MM.1S (cell line): ENCODE data around the gene KRTAP10-5.

Source experiments
- DNase-seq: peaks from one replicate; pipeline ENCODE4 v3.0.0-alpha.2; 2015
- H2AFZ ChIP-seq: fragments of 300-600 bp; sonication (generic); 2 replicates; pipeline ENCODE4 v1.6.0; 2016; ENCODE audit warnings: antibody characterized with exemption, low read length
- H3F3A ChIP-seq: fragments of 300-600 bp; sonication (generic); 2 replicates; pipeline ENCODE4 v1.6.1; 2016; ENCODE audit warnings: mild to moderate bottlenecking, antibody characterized with exemption, low read length, moderate library complexity, mixed read lengths; ENCODE audit not compliant: insufficient read depth
- H3K27ac ChIP-seq: fragments of 300-600 bp; sonication (generic); 2 replicates; pipeline ENCODE4 v1.5.1; 2016; ENCODE audit warnings: mild to moderate bottlenecking, low read length
- H3K27me3 ChIP-seq: fragments of 300-600 bp; sonication (generic); replicated peaks from 2 replicates; pipeline ENCODE4 v1.6.0; 2016; ENCODE audit warnings: low read length; ENCODE audit not compliant: insufficient read depth
- H3K36me3 ChIP-seq: fragments of 300-600 bp; sonication (generic); replicated peaks from 2 replicates; pipeline ENCODE4 v1.6.1; 2016; ENCODE audit warnings: mild to moderate bottlenecking, low read length, mixed read lengths; ENCODE audit not compliant: insufficient read depth
- H3K4me1 ChIP-seq: fragments of 300-600 bp; sonication (generic); 2 replicates; pipeline ENCODE4 v1.6.1; 2016; ENCODE audit warnings: low read length, mixed read lengths
- H3K4me2 ChIP-seq: fragments of 300-600 bp; sonication (generic); 2 replicates; pipeline ENCODE4 v1.6.0; 2016; ENCODE audit warnings: low read depth, low read length
- H3K4me3 ChIP-seq: fragments of 300-600 bp; sonication (generic); 2 replicates; pipeline ENCODE4 v1.5.1; 2016; ENCODE audit warnings: low read length, mixed read lengths
- H3K79me2 ChIP-seq: fragments of 300-600 bp; sonication (generic); 2 replicates; pipeline ENCODE4 v1.6.1; 2016; ENCODE audit warnings: mixed run types, low read length, mixed read lengths
- H3K9ac ChIP-seq: fragments of 300-600 bp; sonication (generic); 2 replicates; pipeline ENCODE4 v1.6.1; 2016; ENCODE audit warnings: low read length, mixed read lengths
- H3K9me2 ChIP-seq: fragments of 300-600 bp; sonication (generic); replicated peaks from 2 replicates; pipeline ENCODE4 v1.6.1; 2016; ENCODE audit warnings: mild to moderate bottlenecking, low read length, mixed read lengths; ENCODE audit not compliant: insufficient read depth
- H3K9me3 ChIP-seq: fragments of 300-600 bp; sonication (generic); replicated peaks from 2 replicates; pipeline ENCODE4 v1.6.1; 2016; ENCODE audit warnings: mild to moderate bottlenecking, low read length, mixed read lengths; ENCODE audit not compliant: insufficient read depth
- H4K20me1 ChIP-seq: fragments of 300-600 bp; sonication (generic); 2 replicates; pipeline ENCODE4 v1.6.1; 2016; ENCODE audit warnings: mild to moderate bottlenecking, low read length, moderate library complexity, mixed read lengths; ENCODE audit not compliant: insufficient read depth
- CTCF ChIP-seq: fragments of 300-600 bp; sonication (generic); IDR thresholded peaks from 2 replicates; pipeline ENCODE4 v1.5.1; 2016; ENCODE audit warnings: antibody characterized with exemption, low read length, mixed read lengths
- EZH2 ChIP-seq: fragments of 300-600 bp; sonication (generic); optimal IDR thresholded peaks from 2 replicates; pipeline ENCODE3; 2017; ENCODE audit warnings: low read depth, mild to moderate bottlenecking, antibody characterized with exemption, low read length, mixed read lengths
- EZH2phosphoT487 ChIP-seq: fragments of 300-600 bp; sonication (generic); IDR thresholded peaks from 2 replicates; pipeline ENCODE4 v1.6.1; 2018; ENCODE audit warnings: antibody characterized with exemption, low read length

Gene KRTAP10-5

GRCh38 chr21:44603911-44604310 is 23.5 kb upstream of the KRTAP10-5 start:
- H4K20me1 ChIP-seq, result no peaks in the 10 kb centered on the region
- H3F3A ChIP-seq, result no peaks in the 10 kb centered on the region
- H3K9me3 ChIP-seq, result no peaks in the 10 kb centered on the region
- H3K9me2 ChIP-seq, result no peaks in the 10 kb centered on the region
- peaks cover 85% of the 10 kb centered on the region for H3K27me3 ChIP-seq
- H3K4me3 ChIP-seq, result no peak overlapping the region
- no peaks in the 10 kb centered on the region for H3K4me1 ChIP-seq
- H3K36me3 ChIP-seq, result no peaks in the 10 kb centered on the region
- no peak for DNase-seq
- no peak overlapping the region for H3K4me2 ChIP-seq
- no peaks in the 10 kb centered on the region for H3K79me2 ChIP-seq
- H2AFZ ChIP-seq, result no peak overlapping the region
- no peak for TF ChIP-seq EZH2
- TF ChIP-seq EZH2phosphoT487, result no peak
- no peak for TF ChIP-seq CTCF
- no peak overlapping the region for H3K27ac ChIP-seq
- no peak overlapping the region for H3K9ac ChIP-seq

GRCh38 chr21:44603109-44603875 is 22.9 kb upstream of the KRTAP10-5 start:
- H3K4me2 ChIP-seq, result no peak overlapping the region
- no peaks in the 10 kb centered on the region for H3K9me2 ChIP-seq
- H2AFZ ChIP-seq, result no peak overlapping the region
- H3K4me3 ChIP-seq, result no peak overlapping the region
- H3K36me3 ChIP-seq, result no peaks in the 10 kb centered on the region
- H3K27me3 ChIP-seq, result peaks cover 85% of the 10 kb centered on the region
- no peaks in the 10 kb centered on the region for H3K4me1 ChIP-seq
- H3K9ac ChIP-seq, result no peak overlapping the region
- DNase-seq, result no peak
- no peaks in the 10 kb centered on the region for H3K79me2 ChIP-seq
- no peaks in the 10 kb centered on the region for H3K9me3 ChIP-seq
- TF ChIP-seq EZH2 (no peak), CTCF (no peak), EZH2phosphoT487 (no peak)
- H3K27ac ChIP-seq, result no peak overlapping the region
- H4K20me1 ChIP-seq, result no peaks in the 10 kb centered on the region
- no peaks in the 10 kb centered on the region for H3F3A ChIP-seq

- no peak overlapping the region for H3K4me2 ChIP-seq
- H3K9ac ChIP-seq, result no peak overlapping the region
- H3K9me3 ChIP-seq, result no peaks in the 10 kb centered on the region
- no peaks in the 10 kb centered on the region for H3K4me1 ChIP-seq
- H3K4me3 ChIP-seq, result no peak overlapping the region
- H3K27ac ChIP-seq, result no peak overlapping the region
- TF ChIP-seq EZH2 (no peak), CTCF (no peak), EZH2phosphoT487 (no peak)
- H3K9me2 ChIP-seq, result no peaks in the 10 kb centered on the region
- no peak overlapping the region for H2AFZ ChIP-seq
- no peak for DNase-seq
- H4K20me1 ChIP-seq, result no peaks in the 10 kb centered on the region
- peaks cover 85% of the 10 kb centered on the region for H3K27me3 ChIP-seq
- no peaks in the 10 kb centered on the region for H3K36me3 ChIP-seq
- H3F3A ChIP-seq, result no peaks in the 10 kb centered on the region
- no peaks in the 10 kb centered on the region for H3K79me2 ChIP-seq
These were observed 22.1 kb upstream of the KRTAP10-5 start for GRCh38 chr21:44602463-44602850.
